Heart right ventricle (tissue), 16 donors: ENCODE measurements around the gene NCKAP5. TPM values are rescaled to one million over a fixed set of nuclear protein-coding genes. Genes with fewer than 3 reads are reported as not detected.

Experiments
- ATAC-seq, 8 donors: fragments of 200-7000 bp; cut with Tn5 transposase; one replicate each; pipeline ENCODE4 v1.9.1; 2020; ENCODE audit warnings: mild to moderate bottlenecking in 8 of 8, moderate library complexity in 8 of 8, moderate number of reproducible peaks in 1 of 8
- DNase-seq, 2 donors: peaks; one replicate each; pipeline ENCODE4 v3.0.0-alpha.2; 2020
- H3K27ac ChIP-seq, 10 donors: fragments of 200-600 bp; sonication (generic) in 2 of 10; one replicate each; pipeline versions ENCODE4 v1.5.0 to v1.8.0; 2020 to 2022; ENCODE audit warnings: mild to moderate bottlenecking in 3 of 10
- H3K27me3 ChIP-seq, 7 donors: fragments of 200-600 bp; one replicate each; pipeline ENCODE4 v1.8.0; 2021 to 2022; ENCODE audit warnings: mild to moderate bottlenecking in 2 of 7
- H3K36me3 ChIP-seq, 9 donors: fragments of 200-600 bp; sonication (generic) in 1 of 9; one replicate each; pipeline versions ENCODE4 v1.5.0 to v1.8.0; 2020 to 2022; ENCODE audit warnings: mild to moderate bottlenecking in 2 of 9
- H3K4me1 ChIP-seq, 9 donors: fragments of 200-600 bp; sonication (generic) in 1 of 9; one replicate each; pipeline versions ENCODE4 v1.5.0 to v1.8.0; 2020 to 2022; ENCODE audit warnings: mild to moderate bottlenecking in 4 of 9
- H3K4me3 ChIP-seq, 10 donors: fragments of 200-600 bp; sonication (generic) in 2 of 10; one replicate each; pipeline versions ENCODE4 v1.5.0 to v1.8.0; 2020 to 2022; ENCODE audit warnings: mild to moderate bottlenecking in 7 of 10, moderate library complexity in 2 of 10
- H3K9me3 ChIP-seq, 11 donors: fragments of 200-600 bp in 10 of 11; sonication (generic) in 2 of 11; one replicate each; pipeline versions ENCODE4 v1.5.0 to v1.8.0; 2013 to 2022; ENCODE audit warnings: mild to moderate bottlenecking in 2 of 11, control low read depth in 1 of 11, moderate library complexity in 1 of 11
- WGBS, 2 donors: extraction: QIAGEN DNeasy Blood & Tissue Kit; methylation state at CpG; one replicate each; pipeline ENCODE4 v1.1.7; 2013; ENCODE audit warnings: inconsistent platforms in 1 of 2; 5-methylcytosine and 5-hydroxymethylcytosine counted together
- intact Hi-C, 10 donors: fragments of 100-400 bp; cut with DNase I; formaldehyde crosslinking; loops; one replicate each; pipeline versions ENCODE4 v1.11.1 to v1.14.2; 2022
- polyA plus RNA-seq, 2 donors: library from polyadenylated mRNA; stranded (reverse); fragments of 200-250 nt; gene quantifications; one replicate each; pipeline ENCODE4 v1.2.3, GENCODE V29; 2013
- total RNA-seq, 10 donors: library from RNA; stranded (reverse); fragmentation: NEBNext Ultra II Directional in 3 of 10; extraction: Animal tissue kit (Norgen Biotek cat#: 25700) in 3 of 10; gene quantifications; one replicate each; pipeline versions ENCODE4 v1.2.1 to v1.2.4, GENCODE V29; 2021 to 2023
- TF ChIP-seq, protein P1 (sequence below), 9 donors: fragments of 200-600 bp; sonication (generic) in 2 of 9; IDR thresholded peaks; one replicate each; pipeline versions ENCODE4 v1.5.0 to v1.8.0; 2021 to 2022; ENCODE audit warnings: antibody characterized with exemption in 9 of 9, mild to moderate bottlenecking in 5 of 9, moderate library complexity in 1 of 9
- donor health status: Arrhythmogenic right ventricular cardiomyopathy.
- donor health status: ischemic (EF 13 %, LVEDD 7.1; RV severe dilation, severe dysfunction).
- donor health status: healthy with polysubstance abuse.
- donor health status: DM: no; HTN: yes; CAD: no.
- donor health status: DM: no; HTN: no; CAD: no.
- donor health status: ischemic (EF 25% LVEDD 6.9; RV normal size, moderate dysfunction).
- donor health status: ischemic (EF 25% LVEDD 5.7; RV mildly dilated, moderate dysfunction).
- donor health status: healthy.
- donor health status: DM: yes; HTN: yes; CAD: no.
- donor health status: Ischemic cardiomyopathy.
- donor health status: ischemic (EF 35%, LVEDD 5.7; RV mildly dilated, moderate dysfunction).
- donor health status: nonischemic (EF 11% LVEDD 7.7; RV severe dilation, severe dysfunction).
- donor health status: DM: yes; HTN: yes; CAD: no.
- donor health status: PGD.
- donor health status: ischemic (EF 29% LVEDD 5.4; RV normal size, mild dysfunction).
- donor health status: nonischemic (EF 23%, LVEDD 6.1; RV moderate dilation, normal function).

NCKAP5 gene
- total and polyA plus RNA-seq, 12 donors = 0.57 to 11.7 (median 6.2) TPM

GRCh38 chr2:133158024-133158423 is 410.2 kb downstream of the NCKAP5 start:
- Histone ChIP-seq H3K27ac (no peak overlapping the region), H3K36me3 (no peaks in the 10 kb centered on the region), H3K27me3 (no peaks in the 10 kb centered on the region), H3K9me3 (no peaks in the 10 kb centered on the region), H3K4me1 (peaks cover 0 to 3% (median 0%) of the 10 kb centered on the region in 9 donors), H3K4me3 (no peak overlapping the region)
- ATAC-seq = no peak
- 0 to 91% methylated on average over 1 of the region's 1 CpG for WGBS, 2 donors
- DNase-seq = no peak
- TF ChIP-seq, protein P1, sequence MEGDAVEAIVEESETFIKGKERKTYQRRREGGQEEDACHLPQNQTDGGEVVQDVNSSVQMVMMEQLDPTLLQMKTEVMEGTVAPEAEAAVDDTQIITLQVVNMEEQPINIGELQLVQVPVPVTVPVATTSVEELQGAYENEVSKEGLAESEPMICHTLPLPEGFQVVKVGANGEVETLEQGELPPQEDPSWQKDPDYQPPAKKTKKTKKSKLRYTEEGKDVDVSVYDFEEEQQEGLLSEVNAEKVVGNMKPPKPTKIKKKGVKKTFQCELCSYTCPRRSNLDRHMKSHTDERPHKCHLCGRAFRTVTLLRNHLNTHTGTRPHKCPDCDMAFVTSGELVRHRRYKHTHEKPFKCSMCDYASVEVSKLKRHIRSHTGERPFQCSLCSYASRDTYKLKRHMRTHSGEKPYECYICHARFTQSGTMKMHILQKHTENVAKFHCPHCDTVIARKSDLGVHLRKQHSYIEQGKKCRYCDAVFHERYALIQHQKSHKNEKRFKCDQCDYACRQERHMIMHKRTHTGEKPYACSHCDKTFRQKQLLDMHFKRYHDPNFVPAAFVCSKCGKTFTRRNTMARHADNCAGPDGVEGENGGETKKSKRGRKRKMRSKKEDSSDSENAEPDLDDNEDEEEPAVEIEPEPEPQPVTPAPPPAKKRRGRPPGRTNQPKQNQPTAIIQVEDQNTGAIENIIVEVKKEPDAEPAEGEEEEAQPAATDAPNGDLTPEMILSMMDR (IDR thresholded peaks at IDR 0.05) = no peak
- intact Hi-C loops = no loop called here

DNA sequence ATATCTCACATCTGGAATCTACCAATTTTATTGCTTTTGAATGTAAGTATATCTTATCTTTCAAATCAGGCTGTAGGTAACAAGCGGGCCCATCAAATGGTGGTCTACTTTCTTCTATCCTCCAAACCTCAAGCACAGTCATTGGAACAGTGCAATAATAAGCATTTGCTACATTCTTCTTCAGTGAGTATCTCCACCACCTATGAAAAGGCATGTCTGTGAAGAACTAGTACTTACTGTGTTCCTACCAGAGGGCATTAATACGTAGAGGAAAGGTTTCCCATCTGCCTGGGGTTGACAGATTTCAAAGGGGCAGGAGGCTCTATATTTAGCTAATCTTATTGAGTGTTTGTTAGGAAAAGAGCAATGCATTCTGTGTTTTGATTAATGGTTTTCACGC is 411.1 kb downstream of the NCKAP5 start:
- no peak for ATAC-seq
- Histone ChIP-seq H3K4me3 (no peak overlapping the region), H3K4me1 (peaks cover 0 to 3% (median 0%) of the 10 kb centered on the region in 9 donors), H3K36me3 (no peaks in the 10 kb centered on the region), H3K27me3 (no peaks in the 10 kb centered on the region), H3K27ac (no peak overlapping the region), H3K9me3 (no peaks in the 10 kb centered on the region)
- 87 to 90% methylated on average over 3 of the region's 3 CpGs for WGBS, 2 donors
- TF ChIP-seq, protein P1 (IDR thresholded peaks at IDR 0.05) = no peak
- intact Hi-C loops = no loop called here
- no peak for DNase-seq

GRCh38 chr2:133152801-133153200 is 415.5 kb downstream of the NCKAP5 start:
- H3K27ac ChIP-seq = no peak overlapping the region
- H3K9me3 ChIP-seq = peaks cover 0 to 3% (median 0%) of the 10 kb centered on the region in 11 donors
- DNase-seq (no peak), ATAC-seq (no peak)
- TF ChIP-seq, protein P1 (IDR thresholded peaks at IDR 0.05) = no peak
- intact Hi-C loops = no loop called here
- no peaks in the 10 kb centered on the region for H3K36me3 ChIP-seq
- 90 to 91% methylated on average over 1 of the region's 1 CpG for WGBS, 2 donors
- H3K4me1 ChIP-seq = no peaks in the 10 kb centered on the region
- H3K4me3 ChIP-seq = no peak overlapping the region
- no peaks in the 10 kb centered on the region for H3K27me3 ChIP-seq

DNA sequence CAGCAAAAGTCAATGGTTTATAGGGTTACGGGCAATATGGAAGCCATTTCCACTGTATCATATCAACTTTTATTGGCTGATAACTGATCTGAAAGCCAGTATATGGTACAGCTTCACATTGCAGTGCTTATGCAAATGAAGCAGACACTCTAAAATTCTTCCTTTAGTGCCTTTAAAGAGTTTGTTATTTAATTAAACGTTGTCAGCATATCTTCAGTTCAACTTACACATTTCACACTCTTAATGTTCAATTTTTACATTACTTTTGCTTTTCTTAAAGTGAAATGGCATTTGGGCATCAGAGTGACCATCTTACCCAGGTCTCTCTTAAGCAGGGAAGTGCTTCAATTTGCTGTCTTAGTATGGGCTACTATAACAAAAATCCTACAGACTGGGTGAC is 420.1 kb downstream of the NCKAP5 start:
- Histone ChIP-seq H3K36me3 (no peaks in the 10 kb centered on the region), H3K27me3 (no peaks in the 10 kb centered on the region), H3K4me3 (no peak overlapping the region), H3K27ac (no peak overlapping the region), H3K4me1 (no peaks in the 10 kb centered on the region), H3K9me3 (peaks cover 0 to 3% (median 0%) of the 10 kb centered on the region in 11 donors)
- DNase-seq (no peak), ATAC-seq (no peak)
- TF ChIP-seq, protein P1 (IDR thresholded peaks at IDR 0.05) = no peak
- 83 to 91% methylated on average over 2 of the region's 2 CpGs for WGBS, 2 donors
- intact Hi-C loops = loop anchor here in 1 of 10 donors (10.0 kb wide), 1 partner anchor 603 kb away; no protein-coding TSS in a partner anchor
